IPS-20b (cell line): ENCODE results near the gene UXT.
"Not testable (repeated sequence)": the region's sequence is repeated elsewhere in the genome, so short reads cannot be mapped to it uniquely, and the experiment has no call there.

ENCODE experiments used
- H3K27ac ChIP-seq: one replicate; pipeline ENCODE4 v1.5.1; 2013; ENCODE audit warnings: low read length
- H3K27me3 ChIP-seq: 2 replicates; pipeline ENCODE4 v1.6.1; 2013; ENCODE audit warnings: mild to moderate bottlenecking, low read length, inconsistent platforms; ENCODE audit not compliant: insufficient read depth
- H3K36me3 ChIP-seq: 2 replicates; pipeline ENCODE4 v1.6.1; 2013; ENCODE audit warnings: low read depth, mild to moderate bottlenecking, inconsistent platforms, low read length, moderate library complexity; ENCODE audit not compliant: insufficient read depth
- H3K4me1 ChIP-seq: 2 replicates; pipeline ENCODE4 v1.6.1; 2013; ENCODE audit warnings: mild to moderate bottlenecking, control low read depth, inconsistent platforms, low read length, moderate library complexity; ENCODE audit not compliant: insufficient read depth
- H3K4me3 ChIP-seq: 2 replicates; pipeline ENCODE4 v1.5.1; 2013; ENCODE audit warnings: mild to moderate bottlenecking, low read length, inconsistent platforms
- H3K9ac ChIP-seq: 2 replicates; pipeline ENCODE4 v1.6.1; 2013; ENCODE audit warnings: low read depth, mild to moderate bottlenecking, inconsistent platforms, low read length, moderate library complexity
- H3K9me3 ChIP-seq: 2 replicates; pipeline ENCODE4 v1.6.1; 2013; ENCODE audit warnings: mild to moderate bottlenecking, low read depth, low read length, inconsistent platforms; ENCODE audit not compliant: insufficient read depth

The UXT gene

GRCh38 chrX:47665797-47666196 lies 6.8 kb upstream of the UXT start:
- not testable (repeated sequence) for H3K9ac ChIP-seq, H3K27ac ChIP-seq, H3K9me3 ChIP-seq, H3K4me1 ChIP-seq, H3K4me3 ChIP-seq, H3K27me3 ChIP-seq, H3K36me3 ChIP-seq

GRCh38 chrX:47664737-47665136 lies 5.8 kb upstream of the UXT start:
- Histone ChIP-seq H3K9me3 (no peaks in the 10 kb centered on the region), H3K9ac (no peak overlapping the region), H3K27me3 (peaks cover 6% of the 10 kb centered on the region; the same call in 1 of the 2 replicates), H3K4me1 (no peaks in the 10 kb centered on the region), H3K36me3 (no peaks in the 10 kb centered on the region), H3K4me3 (no peak overlapping the region), H3K27ac (no peak overlapping the region)

GRCh38 chrX:47662144-47662657 lies 3.2 kb upstream of the UXT start:
- H3K27me3 ChIP-seq = peaks cover 10% of the 10 kb centered on the region; the same call in 1 of the 2 replicates
- H3K27ac ChIP-seq = no peak overlapping the region
- no peaks in the 10 kb centered on the region for H3K4me1 ChIP-seq
- no peak overlapping the region for H3K9ac ChIP-seq
- H3K4me3 ChIP-seq = no peak overlapping the region
- H3K9me3 ChIP-seq = no peaks in the 10 kb centered on the region
- peaks cover 5% of the 10 kb centered on the region; the same call in 1 of the 2 replicates for H3K36me3 ChIP-seq

GRCh38 chrX:47661539-47661938 lies 2.6 kb upstream of the UXT start:
- Histone ChIP-seq H3K27ac (no peak overlapping the region), H3K4me1 (no peaks in the 10 kb centered on the region), H3K36me3 (peaks cover 12% of the 10 kb centered on the region), H3K4me3 (no peak overlapping the region), H3K27me3 (peaks cover 10% of the 10 kb centered on the region; the same call in 1 of the 2 replicates), H3K9me3 (no peaks in the 10 kb centered on the region), H3K9ac (no peak overlapping the region)

GRCh38 chrX:47659421-47659726 lies 394 bp upstream of the UXT start:
- Histone ChIP-seq H3K36me3 (peaks cover 26% of the 10 kb centered on the region), H3K9ac (no peak overlapping the region), H3K4me3 (peak overlapping the region; percentile 89), H3K27me3 (peaks cover 10% of the 10 kb centered on the region; the same call in 1 of the 2 replicates), H3K27ac (no peak overlapping the region), H3K4me1 (no peaks in the 10 kb centered on the region), H3K9me3 (no peaks in the 10 kb centered on the region)

GRCh38 chrX:47658301-47658683 lies 688 bp downstream of the UXT start:
- H3K9me3 ChIP-seq = no peaks in the 10 kb centered on the region
- H3K4me3 ChIP-seq = peak overlapping the region; percentile 89
- peak overlapping the region; percentile 93 for H3K9ac ChIP-seq
- peaks cover 32% of the 10 kb centered on the region for H3K36me3 ChIP-seq
- no peaks in the 10 kb centered on the region for H3K4me1 ChIP-seq
- H3K27ac ChIP-seq = peak overlapping the region; percentile 56
- peaks cover 10% of the 10 kb centered on the region; the same call in 1 of the 2 replicates for H3K27me3 ChIP-seq

GRCh38 chrX:47651043-47651905 lies 7.7 kb downstream of the UXT start:
- peak overlapping the region; percentile 75 for H3K4me3 ChIP-seq
- peaks cover 22% of the 10 kb centered on the region for H3K36me3 ChIP-seq
- H3K27me3 ChIP-seq = no peaks in the 10 kb centered on the region
- H3K27ac ChIP-seq = no peak overlapping the region
- no peaks in the 10 kb centered on the region for H3K9me3 ChIP-seq
- peak overlapping the region; percentile 75; the same call in 1 of the 2 replicates for H3K9ac ChIP-seq
- H3K4me1 ChIP-seq = peaks cover 3% of the 10 kb centered on the region; the same call in 1 of the 2 replicates

GRCh38 chrX:47650164-47651042 lies 8.6 kb downstream of the UXT start, which contains the start of gene ELK1:
ELK1 (minus strand) TSS chrX:47650563; CDS start chrX:47641441, 9,122 bp downstream.
- H3K27ac ChIP-seq = no peak within 1 kb of the TSS
- peaks cover 14% of the 10 kb centered on the region for H3K36me3 ChIP-seq
- peak within 1 kb of the TSS; percentile 76 for H3K4me3 ChIP-seq
- no peaks in the 10 kb centered on the region for H3K27me3 ChIP-seq
- H3K9me3 ChIP-seq = no peaks in the 10 kb centered on the region
- peaks cover 3% of the 10 kb centered on the region; the same call in 1 of the 2 replicates for H3K4me1 ChIP-seq
- H3K9ac ChIP-seq = peak within 1 kb of the TSS; percentile 79; the same call in 1 of the 2 replicates

- Histone ChIP-seq H3K36me3 (peaks cover 11% of the 10 kb centered on the region), H3K9me3 (no peaks in the 10 kb centered on the region), H3K27ac (no peak overlapping the region), H3K4me1 (peaks cover 3% of the 10 kb centered on the region; the same call in 1 of the 2 replicates), H3K4me3 (peak overlapping the region; percentile 76), H3K9ac (peak overlapping the region; percentile 79; the same call in 1 of the 2 replicates), H3K27me3 (no peaks in the 10 kb centered on the region)
Measured at GRCh38 chrX:47649781-47650163, 9.2 kb downstream of the UXT start.

- Histone ChIP-seq H3K9me3 (no peaks in the 10 kb centered on the region), H3K4me3 (peak overlapping the region; percentile 76), H3K36me3 (peaks cover 11% of the 10 kb centered on the region), H3K4me1 (peaks cover 3% of the 10 kb centered on the region; the same call in 1 of the 2 replicates), H3K27me3 (no peaks in the 10 kb centered on the region), H3K9ac (peak overlapping the region; percentile 59; the same call in 1 of the 2 replicates), H3K27ac (no peak overlapping the region)
Measured at GRCh38 chrX:47649271-47649670, 9.7 kb downstream of the UXT start.

- no peak overlapping the region for H3K9ac ChIP-seq
- H3K4me3 ChIP-seq = no peak overlapping the region
- H3K27me3 ChIP-seq = no peaks in the 10 kb centered on the region
- peaks cover 5% of the 10 kb centered on the region; the same call in 1 of the 2 replicates for H3K36me3 ChIP-seq
- no peak overlapping the region for H3K27ac ChIP-seq
- H3K9me3 ChIP-seq = no peaks in the 10 kb centered on the region
- peaks cover 3% of the 10 kb centered on the region; the same call in 1 of the 2 replicates for H3K4me1 ChIP-seq
Measured at GRCh38 chrX:47648376-47648775, 10.6 kb downstream of the UXT start.
